Loucy (cell line): ENCODE measurements around the gene CTCFL.

Experiments
- H2AFZ ChIP-seq: fragments of 200-600 bp; sonication (generic); 2 replicates; pipeline ENCODE4 v1.6.0; 2016; ENCODE audit warnings: antibody characterized with exemption, mild to moderate bottlenecking, low read length, moderate library complexity
- H3F3A ChIP-seq: fragments of 200-600 bp; 2 replicates; pipeline ENCODE4 v1.6.0; 2016; ENCODE audit warnings: antibody characterized with exemption, low read depth, mild to moderate bottlenecking
- H3K27me3 ChIP-seq: fragments of 200-600 bp; sonication (generic); 2 replicates; pipeline ENCODE4 v1.6.1; 2014; ENCODE audit warnings: low read length, mild to moderate bottlenecking; ENCODE audit not compliant: insufficient read depth, poor library complexity, severe bottlenecking
- H3K36me3 ChIP-seq: fragments of 200-600 bp; sonication (generic); 2 replicates; pipeline ENCODE4 v1.6.1; 2016; ENCODE audit warnings: low read length; ENCODE audit not compliant: insufficient read depth
- H3K4me1 ChIP-seq: fragments of 200-600 bp; sonication (generic); 2 replicates; pipeline ENCODE4 v1.5.1; 2014; ENCODE audit warnings: low read length, mild to moderate bottlenecking; ENCODE audit not compliant: insufficient read depth, poor library complexity, severe bottlenecking
- H3K4me2 ChIP-seq: fragments of 200-600 bp; sonication (generic); 2 replicates; pipeline ENCODE4 v1.6.0; 2014; ENCODE audit warnings: antibody characterized with exemption, low read length, low read depth, mild to moderate bottlenecking; ENCODE audit not compliant: poor library complexity, severe bottlenecking
- H3K4me3 ChIP-seq: fragments of 200-600 bp; sonication (generic); 2 replicates; pipeline ENCODE4 v1.5.1; 2014; ENCODE audit warnings: low read length, mild to moderate bottlenecking, mixed read lengths; ENCODE audit not compliant: poor library complexity, severe bottlenecking
- H3K79me2 ChIP-seq: fragments of 200-600 bp; sonication (generic); 2 replicates; pipeline ENCODE4 v1.6.1; 2014; ENCODE audit warnings: low read length; ENCODE audit not compliant: insufficient read depth
- H3K9ac ChIP-seq: fragments of 200-600 bp; sonication (generic); 2 replicates; pipeline ENCODE4 v1.6.0; 2014; ENCODE audit warnings: mild to moderate bottlenecking, low read depth, low read length, moderate library complexity; ENCODE audit not compliant: poor library complexity, severe bottlenecking
- H3K9me2 ChIP-seq: fragments of 200-600 bp; sonication (generic); replicated peaks from 2 replicates; pipeline ENCODE4 v1.6.1; 2016; ENCODE audit warnings: low read depth, low read length, mixed read lengths
- H3K9me3 ChIP-seq: fragments of 200-600 bp; sonication (generic); 2 replicates; pipeline ENCODE4 v1.6.1; 2014; ENCODE audit warnings: mild to moderate bottlenecking, antibody characterized with exemption, low read length, low read depth; ENCODE audit not compliant: insufficient read depth
- H4K20me1 ChIP-seq: fragments of 200-600 bp; sonication (generic); 2 replicates; pipeline ENCODE4 v1.6.0; 2014; ENCODE audit warnings: antibody characterized with exemption, low read length, mild to moderate bottlenecking; ENCODE audit not compliant: insufficient read depth, poor library complexity, severe bottlenecking
- EZH2phosphoT487 ChIP-seq: fragments of 200-600 bp; IDR thresholded peaks from 2 replicates; pipeline ENCODE4 v1.6.1; 2018; ENCODE audit warnings: antibody characterized with exemption, mild to moderate bottlenecking, moderate library complexity, borderline replicate concordance
- TF ChIP-seq, protein P1 (sequence below): fragments of 200-600 bp; sonication (generic); conservative IDR thresholded peaks from 2 replicates; pipeline ENCODE4 v1.5.1; 2014; ENCODE audit warnings: mild to moderate bottlenecking, antibody characterized with exemption, low read length

The CTCFL gene

GRCh38 chr20:57564180-57564802, 39.4 kb upstream of the CTCFL start:
- TF ChIP-seq, protein P1, sequence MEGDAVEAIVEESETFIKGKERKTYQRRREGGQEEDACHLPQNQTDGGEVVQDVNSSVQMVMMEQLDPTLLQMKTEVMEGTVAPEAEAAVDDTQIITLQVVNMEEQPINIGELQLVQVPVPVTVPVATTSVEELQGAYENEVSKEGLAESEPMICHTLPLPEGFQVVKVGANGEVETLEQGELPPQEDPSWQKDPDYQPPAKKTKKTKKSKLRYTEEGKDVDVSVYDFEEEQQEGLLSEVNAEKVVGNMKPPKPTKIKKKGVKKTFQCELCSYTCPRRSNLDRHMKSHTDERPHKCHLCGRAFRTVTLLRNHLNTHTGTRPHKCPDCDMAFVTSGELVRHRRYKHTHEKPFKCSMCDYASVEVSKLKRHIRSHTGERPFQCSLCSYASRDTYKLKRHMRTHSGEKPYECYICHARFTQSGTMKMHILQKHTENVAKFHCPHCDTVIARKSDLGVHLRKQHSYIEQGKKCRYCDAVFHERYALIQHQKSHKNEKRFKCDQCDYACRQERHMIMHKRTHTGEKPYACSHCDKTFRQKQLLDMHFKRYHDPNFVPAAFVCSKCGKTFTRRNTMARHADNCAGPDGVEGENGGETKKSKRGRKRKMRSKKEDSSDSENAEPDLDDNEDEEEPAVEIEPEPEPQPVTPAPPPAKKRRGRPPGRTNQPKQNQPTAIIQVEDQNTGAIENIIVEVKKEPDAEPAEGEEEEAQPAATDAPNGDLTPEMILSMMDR, result no peak
- no peaks in the 10 kb centered on the region for H3K36me3 ChIP-seq
- no peak overlapping the region for H3K4me2 ChIP-seq
- no peaks in the 10 kb centered on the region for H3K79me2 ChIP-seq
- H3F3A ChIP-seq, result no peaks in the 10 kb centered on the region
- H3K4me1 ChIP-seq, result no peaks in the 10 kb centered on the region
- no peak overlapping the region for H3K4me3 ChIP-seq
- H2AFZ ChIP-seq, result no peak overlapping the region
- no peak overlapping the region for H3K9ac ChIP-seq
- H3K27me3 ChIP-seq, result no peaks in the 10 kb centered on the region
- H3K9me2 ChIP-seq, result no peaks in the 10 kb centered on the region
- H3K9me3 ChIP-seq, result no peaks in the 10 kb centered on the region
- H4K20me1 ChIP-seq, result no peaks in the 10 kb centered on the region

GRCh38 chr20:57563522-57563921, 38.6 kb upstream of the CTCFL start:
- no peak overlapping the region for H3K4me3 ChIP-seq
- no peak overlapping the region for H3K9ac ChIP-seq
- H2AFZ ChIP-seq, result no peak overlapping the region
- H3K27me3 ChIP-seq, result no peaks in the 10 kb centered on the region
- H3K9me3 ChIP-seq, result no peaks in the 10 kb centered on the region
- no peaks in the 10 kb centered on the region for H4K20me1 ChIP-seq
- no peak overlapping the region for H3K4me2 ChIP-seq
- H3F3A ChIP-seq, result no peaks in the 10 kb centered on the region
- H3K79me2 ChIP-seq, result no peaks in the 10 kb centered on the region
- no peak for TF ChIP-seq EZH2phosphoT487
- TF ChIP-seq, protein P1, result no peak
- H3K36me3 ChIP-seq, result no peaks in the 10 kb centered on the region
- no peaks in the 10 kb centered on the region for H3K9me2 ChIP-seq
- no peaks in the 10 kb centered on the region for H3K4me1 ChIP-seq

- H3F3A ChIP-seq, result no peaks in the 10 kb centered on the region
- no peak overlapping the region for H3K4me3 ChIP-seq
- no peak overlapping the region for H3K4me2 ChIP-seq
- no peaks in the 10 kb centered on the region for H3K4me1 ChIP-seq
- H3K9ac ChIP-seq, result no peak overlapping the region
- H3K79me2 ChIP-seq, result no peaks in the 10 kb centered on the region
- no peak overlapping the region for H2AFZ ChIP-seq
- no peaks in the 10 kb centered on the region for H3K27me3 ChIP-seq
- TF ChIP-seq EZH2phosphoT487, result no peak
- TF ChIP-seq, protein P1, result no peak
- no peaks in the 10 kb centered on the region for H4K20me1 ChIP-seq
- no peaks in the 10 kb centered on the region for H3K36me3 ChIP-seq
- H3K9me2 ChIP-seq, result no peaks in the 10 kb centered on the region
- no peaks in the 10 kb centered on the region for H3K9me3 ChIP-seq
These were observed 37.9 kb upstream of the CTCFL start for GRCh38 chr20:57562541-57563465.
